Measurements from ENCODE around the gene BSPRY.

The BSPRY gene

GRCh38 chr9:113364951-113365350 is 15.6 kb downstream of the BSPRY start:
- TF ChIP-seq, protein P1, sequence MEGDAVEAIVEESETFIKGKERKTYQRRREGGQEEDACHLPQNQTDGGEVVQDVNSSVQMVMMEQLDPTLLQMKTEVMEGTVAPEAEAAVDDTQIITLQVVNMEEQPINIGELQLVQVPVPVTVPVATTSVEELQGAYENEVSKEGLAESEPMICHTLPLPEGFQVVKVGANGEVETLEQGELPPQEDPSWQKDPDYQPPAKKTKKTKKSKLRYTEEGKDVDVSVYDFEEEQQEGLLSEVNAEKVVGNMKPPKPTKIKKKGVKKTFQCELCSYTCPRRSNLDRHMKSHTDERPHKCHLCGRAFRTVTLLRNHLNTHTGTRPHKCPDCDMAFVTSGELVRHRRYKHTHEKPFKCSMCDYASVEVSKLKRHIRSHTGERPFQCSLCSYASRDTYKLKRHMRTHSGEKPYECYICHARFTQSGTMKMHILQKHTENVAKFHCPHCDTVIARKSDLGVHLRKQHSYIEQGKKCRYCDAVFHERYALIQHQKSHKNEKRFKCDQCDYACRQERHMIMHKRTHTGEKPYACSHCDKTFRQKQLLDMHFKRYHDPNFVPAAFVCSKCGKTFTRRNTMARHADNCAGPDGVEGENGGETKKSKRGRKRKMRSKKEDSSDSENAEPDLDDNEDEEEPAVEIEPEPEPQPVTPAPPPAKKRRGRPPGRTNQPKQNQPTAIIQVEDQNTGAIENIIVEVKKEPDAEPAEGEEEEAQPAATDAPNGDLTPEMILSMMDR (IDR thresholded peaks at IDR 0.05), result no peak

DNA sequence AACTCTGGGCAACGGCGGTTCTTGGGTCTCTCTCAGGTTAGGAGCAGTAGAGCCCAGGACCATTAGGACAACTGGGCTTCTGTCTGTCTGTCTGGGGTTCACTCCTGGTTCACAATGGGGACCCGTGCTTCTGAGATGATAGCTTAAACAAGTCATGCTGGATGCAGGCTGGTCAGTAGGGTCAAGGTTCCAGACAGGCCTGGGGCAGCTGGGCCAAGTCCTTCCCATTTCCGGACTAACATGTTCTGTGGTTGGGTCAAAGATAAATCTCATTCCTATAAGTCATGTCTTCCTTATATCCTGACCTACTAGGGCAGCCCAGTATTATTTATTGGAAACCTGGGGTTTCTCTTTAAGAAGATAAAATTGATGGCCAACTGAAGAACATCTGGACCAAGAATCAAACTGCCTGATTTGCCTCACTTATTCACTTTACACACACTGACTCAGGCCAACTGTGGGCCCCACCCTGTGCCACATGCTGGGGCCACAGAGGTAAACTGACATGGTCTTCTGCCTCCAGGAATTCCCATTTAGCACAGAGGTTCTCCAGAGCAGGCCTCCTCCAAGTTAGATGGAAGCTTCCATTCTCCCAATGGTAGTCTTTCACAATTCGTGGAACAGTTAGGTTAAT is 19.1 kb downstream of the BSPRY start:
- TF ChIP-seq, protein P1 (IDR thresholded peaks at IDR 0.05), result no peak

DNA sequence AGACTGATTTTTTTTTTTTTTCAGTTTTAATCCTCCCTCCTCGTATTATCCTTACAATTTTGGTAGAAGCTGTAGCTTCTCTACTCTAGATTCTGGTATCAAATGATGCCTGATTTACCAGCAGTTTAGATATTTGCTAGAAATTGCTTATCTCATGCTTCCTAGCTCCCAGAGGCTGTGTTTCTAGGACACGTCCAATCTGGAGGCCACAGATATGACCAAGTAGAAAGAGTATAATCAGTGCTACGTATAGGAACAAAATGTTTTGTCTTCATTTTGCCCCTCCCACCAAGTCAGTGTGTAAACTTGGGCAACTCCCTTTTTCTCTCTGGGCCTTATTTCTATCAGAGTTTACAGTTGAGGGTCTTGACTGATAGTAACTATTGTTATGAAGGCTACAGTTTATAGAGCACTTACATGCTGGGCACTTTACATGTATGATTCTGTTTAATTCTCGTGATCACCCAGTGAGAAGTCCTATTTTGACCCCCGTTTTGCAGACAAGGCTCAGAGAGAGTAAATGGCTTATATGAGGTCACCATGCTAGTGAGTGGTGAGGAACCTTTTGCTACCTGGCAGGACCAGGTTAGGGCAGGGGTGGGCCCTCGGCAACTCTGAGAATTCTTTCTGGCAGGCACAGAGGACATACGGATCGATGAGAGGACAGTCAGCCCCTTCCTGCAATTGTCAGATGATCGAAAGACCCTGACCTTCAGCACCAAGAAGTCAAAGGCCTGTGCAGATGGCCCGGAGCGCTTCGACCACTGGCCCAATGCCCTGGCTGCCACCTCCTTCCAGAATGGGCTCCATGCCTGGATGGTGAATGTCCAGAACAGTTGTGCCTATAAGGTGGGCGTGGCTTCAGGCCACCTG is 19.9 kb downstream of the BSPRY start:
- TF ChIP-seq, protein P1 (IDR thresholded peaks at IDR 0.05), result no peak

DNA sequence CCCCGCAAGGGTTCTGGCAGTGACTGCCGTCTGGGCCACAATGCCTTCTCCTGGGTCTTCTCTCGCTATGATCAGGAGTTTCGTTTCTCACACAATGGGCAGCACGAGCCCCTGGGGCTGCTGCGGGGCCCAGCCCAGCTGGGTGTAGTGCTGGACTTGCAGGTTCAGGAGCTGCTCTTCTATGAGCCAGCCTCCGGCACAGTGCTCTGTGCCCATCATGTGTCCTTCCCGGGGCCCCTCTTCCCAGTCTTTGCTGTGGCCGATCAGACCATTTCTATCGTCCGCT is 20.5 kb downstream of the BSPRY start:
- TF ChIP-seq, protein P1 (IDR thresholded peaks at IDR 0.05), result no peak

DNA sequence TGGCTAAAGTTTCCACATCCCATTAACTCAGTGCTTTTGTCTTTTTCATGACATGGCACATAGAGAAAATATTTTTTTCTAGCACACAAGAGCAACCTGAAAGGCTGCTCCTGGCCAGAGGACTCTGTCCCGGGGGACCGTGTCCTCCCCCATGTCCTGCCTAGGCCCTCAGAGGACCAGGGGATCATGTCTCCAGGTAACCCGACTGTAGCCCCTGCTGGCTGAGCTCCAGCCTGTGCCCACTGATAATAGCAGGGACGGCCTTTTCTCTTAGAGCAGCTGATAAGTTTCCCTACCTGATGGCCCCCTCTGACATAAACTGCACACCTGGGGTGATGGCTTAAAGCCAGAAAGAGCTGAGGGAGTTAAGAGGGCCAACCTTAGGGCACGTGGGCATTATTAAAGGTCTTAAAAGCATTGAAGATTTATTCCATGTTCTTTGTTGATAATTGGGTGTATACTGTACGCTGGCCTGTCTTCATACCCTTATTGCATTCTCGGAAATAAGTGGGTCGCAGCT is 21.5 kb downstream of the BSPRY start:
- TF ChIP-seq, protein P1 (IDR thresholded peaks at IDR 0.05), result no peak

DNA sequence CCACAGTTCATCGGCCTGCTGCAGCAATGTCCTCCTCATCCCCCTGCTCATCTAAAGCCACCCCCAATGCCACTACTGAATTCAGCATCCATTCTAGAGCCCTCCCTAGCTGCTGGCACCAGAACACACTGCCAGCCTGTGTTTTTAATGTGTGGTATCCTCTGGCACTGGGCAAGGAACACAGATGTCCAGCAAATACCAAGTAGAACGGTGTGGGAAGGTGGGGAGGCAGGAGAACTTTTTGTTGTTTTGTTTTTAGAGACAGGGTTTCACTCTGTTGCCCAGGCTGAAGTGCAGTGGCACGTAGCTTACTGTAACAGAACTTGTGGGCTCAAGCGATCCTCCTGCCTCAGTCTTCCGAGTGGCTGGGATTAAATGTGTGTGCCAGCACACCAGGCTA is 22.7 kb downstream of the BSPRY start:
- TF ChIP-seq, protein P1 (IDR thresholded peaks at IDR 0.05), result no peak

DNA sequence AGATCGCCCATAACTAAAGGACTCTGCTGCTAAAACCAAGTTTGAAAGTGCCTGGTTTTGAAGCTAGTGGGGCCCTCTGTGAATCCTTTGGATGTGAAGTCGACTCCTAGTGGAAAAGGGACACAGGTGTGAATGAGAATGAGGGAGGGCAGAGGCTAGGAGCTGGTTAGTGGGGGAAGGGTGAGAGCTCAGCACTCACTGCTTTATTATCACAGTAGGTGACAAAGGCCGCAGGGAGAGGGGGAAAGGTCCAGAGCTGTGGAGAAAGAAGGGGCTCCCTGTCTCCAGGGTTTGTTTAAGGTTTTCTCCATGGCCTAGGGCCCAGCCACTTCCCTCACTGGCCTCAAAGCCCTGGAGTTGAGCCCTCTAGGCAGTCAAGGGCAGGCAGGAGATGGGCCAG is 23.9 kb downstream of the BSPRY start:
- TF ChIP-seq, protein P1 (IDR thresholded peaks at IDR 0.05), result no peak
